ENCODE results near the gene CENPV.
"Not testable (repeated sequence)": the region's sequence is repeated elsewhere in the genome, so short reads cannot be mapped to it uniquely, and the experiment has no call there.

The CENPV gene

GRCh38 chr17:16353317-16354174 lies at the start of gene CENPV:
Gene CENPV, minus strand, starts transcription at chr17:16353469. Its CDS starts 33 bp downstream, at chr17:16353436.
- H3K9me3 ChIP-seq (ENCODE audit: insufficient read depth, low read depth, low read length) = no peaks in the 10 kb centered on the region
- peak within 1 kb of the TSS; percentile 80 for H3K9ac ChIP-seq (ENCODE audit: low read depth, low read length, poor library complexity, severe bottlenecking)
- H3F3A ChIP-seq (ENCODE audit: low read depth) = no peaks in the 10 kb centered on the region
- peaks cover 28% of the 10 kb centered on the region for H4K20me1 ChIP-seq (ENCODE audit: insufficient read depth, low read length, poor library complexity, severe bottlenecking)
- peaks cover 8% of the 10 kb centered on the region for H3K36me3 ChIP-seq (ENCODE audit: insufficient read depth, low read length)
- TF ChIP-seq EZH2phosphoT487 (IDR thresholded peaks at IDR 0.05; ENCODE audit: borderline replicate concordance) (no peak), CTCF (conservative IDR thresholded peaks at IDR 0.05; ENCODE audit: low read length) (no peak; the same call in 1 of the 2 replicates)
- no peaks in the 10 kb centered on the region for H3K9me2 ChIP-seq (replicated peaks; ENCODE audit: low read depth, low read length)
- H3K4me3 ChIP-seq (ENCODE audit: low read length, poor library complexity, severe bottlenecking) = peak within 1 kb of the TSS; percentile 84
- H3K79me2 ChIP-seq (ENCODE audit: insufficient read depth, low read length) = peaks cover 45% of the 10 kb centered on the region
- H2AFZ ChIP-seq (ENCODE audit: low read length) = peak within 1 kb of the TSS; percentile 89
- peak within 1 kb of the TSS; percentile 90 for H3K4me2 ChIP-seq (ENCODE audit: low read depth, low read length, poor library complexity, severe bottlenecking)
- H3K4me1 ChIP-seq (ENCODE audit: insufficient read depth, low read length, poor library complexity, severe bottlenecking) = peaks cover 23% of the 10 kb centered on the region
- H3K27me3 ChIP-seq (ENCODE audit: insufficient read depth, low read length, poor library complexity, severe bottlenecking) = no peaks in the 10 kb centered on the region

GRCh38 chr17:16398270-16399267 lies 45.3 kb upstream of the CENPV start:
- no peak overlapping the region for H3K9ac ChIP-seq (ENCODE audit: low read depth, low read length, poor library complexity, severe bottlenecking)
- peak overlapping the region; percentile 58 for H3K4me2 ChIP-seq (ENCODE audit: low read depth, low read length, poor library complexity, severe bottlenecking)
- H3K4me3 ChIP-seq (ENCODE audit: low read length, poor library complexity, severe bottlenecking) = peak overlapping the region; percentile 48

GRCh38 chr17:16396693-16397092 lies 43.4 kb upstream of the CENPV start:
- not testable (repeated sequence) for H3K4me1 ChIP-seq (ENCODE audit: insufficient read depth, low read length, poor library complexity, severe bottlenecking); H3K9me3 ChIP-seq (ENCODE audit: insufficient read depth, low read depth, low read length); H3K9ac ChIP-seq (ENCODE audit: low read depth, low read length, poor library complexity, severe bottlenecking); H3K4me3 ChIP-seq (ENCODE audit: low read length, poor library complexity, severe bottlenecking); H3K36me3 ChIP-seq (ENCODE audit: insufficient read depth, low read length); H3K4me2 ChIP-seq (ENCODE audit: low read depth, low read length, poor library complexity, severe bottlenecking); H3F3A ChIP-seq (ENCODE audit: low read depth); H3K9me2 ChIP-seq (replicated peaks; ENCODE audit: low read depth, low read length); H3K79me2 ChIP-seq (ENCODE audit: insufficient read depth, low read length); H4K20me1 ChIP-seq (ENCODE audit: insufficient read depth, low read length, poor library complexity, severe bottlenecking); H3K27me3 ChIP-seq (ENCODE audit: insufficient read depth, low read length, poor library complexity, severe bottlenecking)
- H2AFZ ChIP-seq (ENCODE audit: low read length) = 0 out of 2 replicates have a peak overlapping the region, but pooled peaks have one; percentile 64

More at GRCh38 chr17:16398270-16399267, 45.3 kb upstream of the CENPV start:
- Histone ChIP-seq H3K79me2 (ENCODE audit: insufficient read depth, low read length) (no peaks in the 10 kb centered on the region), H3K9me3 (ENCODE audit: insufficient read depth, low read depth, low read length) (no peaks in the 10 kb centered on the region), H3K4me1 (ENCODE audit: insufficient read depth, low read length, poor library complexity, severe bottlenecking) (peaks cover 9% of the 10 kb centered on the region), H3F3A (ENCODE audit: low read depth) (no peaks in the 10 kb centered on the region), H3K36me3 (ENCODE audit: insufficient read depth, low read length) (no peaks in the 10 kb centered on the region), H4K20me1 (ENCODE audit: insufficient read depth, low read length, poor library complexity, severe bottlenecking) (no peaks in the 10 kb centered on the region), H3K9me2 (replicated peaks; ENCODE audit: low read depth, low read length) (no peaks in the 10 kb centered on the region), H2AFZ (ENCODE audit: low read length) (no peak overlapping the region), H3K27me3 (ENCODE audit: insufficient read depth, low read length, poor library complexity, severe bottlenecking) (no peaks in the 10 kb centered on the region)
- TF ChIP-seq EZH2phosphoT487 (IDR thresholded peaks at IDR 0.05; ENCODE audit: borderline replicate concordance) (no peak), CTCF (conservative IDR thresholded peaks at IDR 0.05; ENCODE audit: low read length) (no peak)

GRCh38 chr17:16395887-16396286 lies 42.6 kb upstream of the CENPV start:
- H3K79me2 ChIP-seq (ENCODE audit: insufficient read depth, low read length); H3K9me2 ChIP-seq (replicated peaks; ENCODE audit: low read depth, low read length); H3K9ac ChIP-seq (ENCODE audit: low read depth, low read length, poor library complexity, severe bottlenecking); H3K4me3 ChIP-seq (ENCODE audit: low read length, poor library complexity, severe bottlenecking); H3F3A ChIP-seq (ENCODE audit: low read depth); H3K4me2 ChIP-seq (ENCODE audit: low read depth, low read length, poor library complexity, severe bottlenecking); H3K9me3 ChIP-seq (ENCODE audit: insufficient read depth, low read depth, low read length); H3K4me1 ChIP-seq (ENCODE audit: insufficient read depth, low read length, poor library complexity, severe bottlenecking); H3K27me3 ChIP-seq (ENCODE audit: insufficient read depth, low read length, poor library complexity, severe bottlenecking); H4K20me1 ChIP-seq (ENCODE audit: insufficient read depth, low read length, poor library complexity, severe bottlenecking); H3K36me3 ChIP-seq (ENCODE audit: insufficient read depth, low read length): not testable (repeated sequence)
- H2AFZ ChIP-seq (ENCODE audit: low read length) = 0 out of 2 replicates have a peak overlapping the region, but pooled peaks have one; percentile 64

- H3K4me1 ChIP-seq (ENCODE audit: insufficient read depth, low read length, poor library complexity, severe bottlenecking); H3K9me3 ChIP-seq (ENCODE audit: insufficient read depth, low read depth, low read length); H4K20me1 ChIP-seq (ENCODE audit: insufficient read depth, low read length, poor library complexity, severe bottlenecking); H3K9me2 ChIP-seq (replicated peaks; ENCODE audit: low read depth, low read length); H3K4me3 ChIP-seq (ENCODE audit: low read length, poor library complexity, severe bottlenecking); H2AFZ ChIP-seq (ENCODE audit: low read length); H3F3A ChIP-seq (ENCODE audit: low read depth); H3K27me3 ChIP-seq (ENCODE audit: insufficient read depth, low read length, poor library complexity, severe bottlenecking); H3K4me2 ChIP-seq (ENCODE audit: low read depth, low read length, poor library complexity, severe bottlenecking); H3K79me2 ChIP-seq (ENCODE audit: insufficient read depth, low read length); H3K9ac ChIP-seq (ENCODE audit: low read depth, low read length, poor library complexity, severe bottlenecking); H3K36me3 ChIP-seq (ENCODE audit: insufficient read depth, low read length): not testable (repeated sequence)
Observed at GRCh38 chr17:16392491-16392890, 39.2 kb upstream of the CENPV start.
